GM21390 (cell line): ENCODE results near the gene KCNH2.

ENCODE experiments used
- ATAC-seq: cut with Tn5 transposase; IDR thresholded peaks from one replicate; pipeline ENCODE4 v1.9.1; 2021; ENCODE audit not compliant: unreplicated experiment

The KCNH2 gene

GRCh38 chr7:150994838-150995510, 16.9 kb upstream of the KCNH2 start:
- ATAC-seq = no peak

DNA sequence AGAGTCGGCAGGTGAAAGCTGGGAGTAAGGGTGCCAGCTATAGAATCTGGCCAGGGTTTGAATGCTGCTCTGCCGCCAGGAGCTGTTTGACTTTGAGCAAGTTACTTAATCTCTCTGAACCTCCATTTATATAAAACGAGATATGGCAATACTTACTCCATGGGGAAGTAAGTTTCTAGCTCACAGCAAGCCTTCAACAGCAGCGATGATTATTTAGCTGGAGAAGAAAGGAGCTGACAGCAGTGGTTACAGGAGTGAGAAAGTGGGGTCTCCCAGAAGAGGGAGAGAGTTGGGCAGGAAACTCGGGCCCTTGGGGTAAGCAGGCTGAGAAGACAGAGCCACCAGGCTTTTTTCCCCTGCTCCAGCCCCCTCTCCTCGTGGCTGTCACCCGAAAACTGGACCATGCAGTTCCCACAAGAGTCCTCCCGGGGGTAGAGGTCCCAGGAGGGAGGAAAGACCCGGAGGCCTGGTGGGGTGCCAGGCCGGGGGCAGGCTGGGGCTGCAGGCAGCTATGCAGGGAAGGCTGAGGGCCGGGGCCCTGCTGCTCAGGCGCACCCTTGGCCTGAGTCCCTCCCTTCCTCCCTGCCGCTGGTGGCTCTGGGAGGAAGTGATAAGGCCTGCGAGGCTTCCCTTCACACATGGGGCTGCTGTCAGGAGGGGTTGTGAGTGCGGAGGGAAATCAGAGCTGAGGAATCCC, 16.2 kb upstream of the KCNH2 start:
- ATAC-seq = no peak

DNA sequence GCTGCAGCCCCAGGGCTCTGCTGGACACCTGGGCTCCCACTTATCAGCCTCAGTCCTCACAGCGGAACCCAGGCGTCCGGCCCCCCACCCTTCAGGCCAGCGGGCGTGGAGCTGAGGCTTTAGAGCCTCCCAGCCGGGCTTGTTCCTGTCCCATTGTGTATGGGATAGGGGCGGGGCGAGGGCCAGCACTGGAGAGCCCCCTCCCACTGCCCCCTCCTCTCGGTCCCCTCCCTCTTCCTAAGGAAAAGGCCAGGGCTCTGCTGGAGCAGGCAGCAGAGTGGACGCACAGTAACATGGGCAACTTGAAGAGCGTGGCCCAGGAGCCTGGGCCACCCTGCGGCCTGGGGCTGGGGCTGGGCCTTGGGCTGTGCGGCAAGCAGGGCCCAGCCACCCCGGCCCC, 15.4 kb upstream of the KCNH2 start:
- no peak for ATAC-seq

GRCh38 chr7:150992833-150993302, 14.7 kb upstream of the KCNH2 start:
- ATAC-seq = no peak

DNA sequence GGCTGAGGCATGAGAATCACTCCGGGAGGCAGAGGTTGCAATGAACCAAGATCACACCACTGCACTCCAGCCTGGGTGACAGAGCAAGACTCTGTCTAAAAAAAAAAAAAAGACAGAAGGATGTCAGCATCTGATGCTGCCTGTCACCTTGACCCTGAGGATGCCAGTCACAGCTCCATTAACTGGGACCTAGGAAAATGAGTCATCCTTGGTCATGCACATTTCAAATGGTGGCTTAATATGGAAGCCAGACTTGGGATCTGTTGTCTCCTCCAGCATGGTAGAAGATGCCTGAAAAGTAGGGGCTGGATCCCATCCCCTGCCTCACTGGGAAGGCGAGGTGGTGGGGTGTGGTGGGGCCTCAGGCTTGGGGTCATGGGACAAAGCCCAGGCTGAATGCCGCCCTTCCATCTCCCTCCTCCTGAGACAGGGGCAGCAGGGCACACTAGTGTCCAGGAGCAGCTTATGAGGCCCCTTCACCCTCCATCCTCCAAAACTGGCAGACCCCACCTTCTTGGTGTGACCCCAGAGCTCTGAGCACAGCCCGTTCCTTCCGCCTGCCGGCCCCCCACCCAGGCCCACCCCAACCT, 14.0 kb upstream of the KCNH2 start:
- no peak for ATAC-seq

GRCh38 chr7:150990416-150991186, 12.5 kb upstream of the KCNH2 start, which contains the start of gene NOS3:
NOS3 (plus strand) TSS chr7:150991017; CDS start chr7:150993804, 2,787 bp downstream.
- no peak for ATAC-seq

- no peak for ATAC-seq
These were observed 11.3 kb upstream of the KCNH2 start for GRCh38 chr7:150989456-150989855.

DNA sequence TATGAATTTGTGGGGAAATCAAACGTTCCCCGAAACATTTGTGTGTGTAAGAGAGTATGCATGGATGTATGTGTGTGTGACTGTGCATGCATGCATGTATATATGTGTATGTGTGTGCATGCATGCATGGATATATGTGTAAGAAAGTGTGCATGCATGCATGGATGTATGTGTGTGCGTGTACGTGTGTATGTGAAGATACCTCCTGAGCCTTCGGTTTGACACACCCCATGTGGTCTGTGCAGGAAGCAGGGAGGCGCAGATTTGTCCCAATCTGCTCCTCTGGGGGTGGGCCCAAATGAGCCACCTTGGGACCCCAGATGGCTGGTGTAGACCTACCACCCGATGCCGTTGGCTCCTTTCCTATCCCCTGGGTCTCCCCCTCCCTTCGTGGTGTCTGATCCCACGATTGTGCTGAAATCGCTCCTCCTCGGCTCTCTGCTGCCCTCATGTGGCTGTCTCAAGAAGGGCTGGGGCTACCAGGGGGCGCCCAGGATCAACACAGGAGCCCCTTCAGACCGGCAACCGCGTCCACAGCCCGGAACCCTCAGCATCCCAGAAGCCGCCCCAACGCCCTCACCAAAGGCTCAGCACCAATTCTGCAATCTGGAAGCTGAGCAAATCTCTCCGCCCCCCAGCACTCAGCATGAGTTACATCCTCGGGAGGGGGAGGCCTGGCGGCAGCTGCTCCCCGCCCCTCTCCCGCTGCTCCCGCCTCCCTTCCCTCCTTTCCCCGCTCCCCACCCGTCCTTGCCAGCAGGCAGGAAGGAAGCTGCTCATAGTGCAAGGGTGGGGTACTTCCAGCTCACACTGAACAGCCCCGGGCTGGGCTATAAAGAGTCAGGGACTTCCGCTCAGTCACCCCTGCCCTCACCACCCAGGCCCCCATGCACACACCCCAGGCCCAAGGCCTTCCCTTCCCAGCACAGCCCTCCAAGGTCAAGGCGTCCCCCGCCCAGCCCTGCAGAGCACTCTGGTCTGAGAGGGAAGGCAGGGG, 10.4 kb upstream of the KCNH2 start:
- no peak for ATAC-seq

DNA sequence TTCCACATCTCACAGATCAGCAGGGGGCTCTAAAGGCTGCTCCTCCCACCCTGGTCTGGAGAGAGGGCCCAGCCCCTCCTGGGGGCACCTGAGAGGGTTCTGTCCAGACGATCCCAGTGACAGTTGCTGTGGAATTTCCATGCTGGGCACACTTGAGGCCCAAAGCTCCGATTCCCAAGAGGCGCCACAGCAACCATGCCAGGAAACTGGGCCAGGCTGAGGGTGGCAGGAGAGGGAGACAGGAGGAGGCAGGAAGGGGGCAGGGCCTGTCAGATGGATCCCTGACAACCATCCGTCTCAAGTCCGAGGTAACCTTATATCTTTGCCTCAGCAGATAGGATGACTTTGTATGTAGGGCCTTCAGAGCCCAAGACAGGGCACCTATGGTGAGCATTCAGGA, 8.4 kb upstream of the KCNH2 start:
- no peak for ATAC-seq

DNA sequence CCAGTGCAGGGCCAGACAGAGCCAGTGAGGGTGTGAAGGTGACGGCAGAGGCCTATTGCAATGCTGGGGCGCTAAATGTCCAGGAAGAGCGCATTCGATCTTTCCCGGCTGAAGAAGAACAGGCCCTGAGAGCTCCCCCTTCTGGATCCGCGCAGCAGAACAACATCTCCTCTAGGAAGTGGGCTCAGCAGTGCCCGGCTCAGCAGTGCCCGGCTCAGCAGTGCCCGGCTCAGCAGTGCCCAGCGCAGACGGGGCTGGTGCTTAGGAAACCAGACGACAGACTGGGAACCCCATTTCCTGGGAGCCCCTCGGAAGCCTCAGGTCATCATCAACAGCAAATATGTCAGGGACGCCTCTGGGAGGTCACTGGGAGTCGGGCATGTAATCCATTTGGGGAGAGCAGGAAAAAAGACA, 8.0 kb upstream of the KCNH2 start:
- ATAC-seq = no peak

DNA sequence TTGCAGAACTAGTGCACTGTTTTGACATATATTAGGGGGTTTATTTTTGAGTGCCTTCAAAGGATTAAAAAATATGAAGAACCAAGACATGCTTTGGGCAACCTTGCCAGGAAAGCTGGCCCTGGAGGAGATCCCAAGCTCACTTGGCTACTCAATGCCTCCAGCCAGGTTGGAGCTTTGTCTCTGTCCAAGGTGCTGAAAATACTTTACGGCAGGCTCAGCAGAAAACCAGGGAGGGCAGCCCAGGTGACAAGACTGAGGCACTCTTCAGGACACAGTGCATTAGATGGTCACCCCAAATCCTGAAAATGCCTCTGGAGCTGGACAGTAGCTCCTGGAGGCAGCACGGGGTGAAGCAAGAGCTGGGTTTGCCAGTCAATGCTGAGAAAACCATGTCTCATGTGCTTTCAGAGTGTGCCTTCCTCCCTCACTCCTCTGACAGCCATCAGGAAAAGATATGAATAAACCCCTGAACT, 5.8 kb upstream of the KCNH2 start:
- no peak for ATAC-seq

GRCh38 chr7:150982351-150982750, 4.2 kb upstream of the KCNH2 start:
- ATAC-seq = no peak

DNA sequence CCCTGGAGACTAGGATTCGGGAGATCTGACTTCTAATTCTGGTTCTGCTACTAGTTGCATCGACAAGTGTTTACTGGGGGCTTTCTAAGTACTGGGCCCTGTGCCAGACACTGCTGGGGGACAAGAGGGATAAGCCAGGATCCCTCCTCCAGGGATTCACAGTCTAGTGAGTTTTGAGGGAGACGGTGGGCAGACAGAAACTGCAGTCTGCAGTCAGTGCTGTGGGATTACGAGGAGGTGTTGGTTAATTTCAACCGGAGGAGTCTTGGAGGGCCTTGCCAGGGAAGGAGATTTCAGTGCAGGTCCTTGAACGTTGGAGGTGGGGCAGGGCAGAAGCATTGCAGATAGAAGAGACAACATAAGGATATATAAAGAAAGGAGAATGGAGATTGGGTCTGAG, 3.5 kb upstream of the KCNH2 start:
- no peak for ATAC-seq

GRCh38 chr7:150980663-150981062, 2.5 kb upstream of the KCNH2 start:
- ATAC-seq = no peak

- no peak for ATAC-seq
These were observed 1.7 kb upstream of the KCNH2 start for GRCh38 chr7:150979713-150980390.

GRCh38 chr7:150977382-150978125, 567 bp downstream of the KCNH2 start:
- ATAC-seq = no peak

DNA sequence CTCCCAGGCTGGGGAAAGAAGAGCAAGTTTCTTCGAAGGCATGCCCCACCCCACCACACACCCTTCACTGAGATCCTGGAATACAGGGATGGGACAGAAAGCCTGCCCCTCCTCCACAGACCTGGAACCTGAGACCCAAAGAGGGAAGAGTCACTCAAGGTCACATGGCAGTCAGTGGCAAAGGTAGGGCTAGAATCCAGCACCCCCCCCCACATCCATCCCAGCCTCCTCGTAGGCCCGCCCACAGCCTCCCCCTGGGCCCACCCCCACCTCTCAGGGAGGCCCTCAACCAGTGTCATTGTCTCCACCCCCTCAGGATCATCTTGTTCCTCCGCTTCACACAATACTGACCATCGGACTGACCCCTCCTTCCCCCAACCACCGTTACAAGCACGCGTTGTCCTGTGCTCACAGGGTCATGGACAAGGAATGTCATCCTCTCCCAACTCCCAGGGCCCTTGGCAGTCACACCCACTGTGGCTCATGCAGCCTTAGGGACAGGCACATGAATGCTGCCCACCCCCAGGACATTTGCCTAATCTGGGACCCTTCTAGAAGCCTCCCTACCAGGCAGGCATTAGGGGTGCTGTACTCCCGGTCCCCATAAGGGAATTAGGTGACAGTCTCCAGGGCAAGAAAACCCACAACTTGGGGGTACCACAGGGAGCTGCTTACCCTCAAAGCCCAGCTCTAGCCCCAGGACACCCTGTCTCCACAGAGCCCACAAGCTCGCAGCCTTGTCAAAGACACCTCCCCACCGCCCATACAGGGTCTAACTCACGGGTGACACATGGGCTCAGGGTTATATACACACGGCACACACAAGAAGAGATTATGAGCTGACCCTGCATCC, 1.4 kb downstream of the KCNH2 start:
- ATAC-seq = no peak
